Erythroblast (primary cell): Measurements from ENCODE around the gene SPATC1L.

ENCODE experiments used
- GATA1 ChIP-seq: IDR thresholded peaks from 2 replicates; pipeline ENCODE4 v1.6.1; 2011; ENCODE audit warnings: low read depth, mild to moderate bottlenecking, control low read depth, low read length, moderate library complexity
- POLR2A ChIP-seq: IDR thresholded peaks from 2 replicates; pipeline ENCODE4 v1.6.1; 2011; ENCODE audit warnings: mild to moderate bottlenecking, low read length

DNA sequence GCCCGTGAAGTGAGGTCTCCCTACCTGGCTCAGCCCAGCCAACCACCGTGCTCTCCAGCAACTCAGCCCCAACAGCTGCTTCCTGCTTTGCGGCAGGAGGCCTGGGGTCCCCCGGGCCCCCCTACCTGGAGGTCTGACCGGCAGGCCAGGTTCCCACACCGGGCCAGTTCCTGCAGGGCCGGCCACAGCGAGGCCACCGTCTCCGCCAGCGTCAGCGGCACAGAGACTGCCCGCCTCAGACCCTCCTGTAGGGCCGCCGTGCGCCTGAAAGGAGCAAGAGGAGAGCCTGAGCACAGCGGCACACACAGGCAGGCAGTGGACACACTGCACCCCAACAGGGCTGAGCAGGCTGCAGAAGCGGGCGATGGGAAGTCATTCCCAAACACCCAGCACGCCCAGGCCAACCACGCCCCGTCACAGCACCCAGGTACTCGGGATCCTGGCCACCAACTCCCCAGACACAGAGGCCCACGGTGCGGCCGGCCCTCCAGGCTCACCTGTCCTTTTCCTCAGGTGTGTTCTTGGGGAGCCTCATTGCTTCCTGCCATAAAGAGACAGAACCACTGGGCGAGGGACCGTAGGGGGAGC is 45.8 kb downstream of the SPATC1L start:
- TF ChIP-seq POLR2A (no peak), GATA1 (no peak)
